Smooth muscle cell (in vitro differentiated cells): ENCODE measurements around the gene MVD. TPM values are rescaled to one million over a fixed set of nuclear protein-coding genes. Genes with fewer than 3 reads are reported as not detected.

Experiments used
- DNase-seq: peaks from one replicate; lab custom pipeline; 2025; ENCODE audit not compliant: unreplicated experiment; lab: John Stamatoyannopoulos, UW
- H2AFZ ChIP-seq: fragments of 200-600 bp; sonication (generic); 2 replicates; pipeline ENCODE4 v1.6.0; 2016; ENCODE audit warnings: antibody characterized with exemption, low read depth, mild to moderate bottlenecking
- H3F3A ChIP-seq: fragments of 200-600 bp; sonication (generic); 2 replicates; pipeline ENCODE4 v1.6.0; 2017; ENCODE audit warnings: antibody characterized with exemption, low read depth
- H3K27ac ChIP-seq: fragments of 200-600 bp; sonication (generic); 2 replicates; pipeline ENCODE4 v1.5.1; 2016; ENCODE audit warnings: low read depth, mild to moderate bottlenecking
- H3K27me3 ChIP-seq: fragments of 200-600 bp; sonication (generic); 2 replicates; pipeline ENCODE4 v1.6.1; 2016; ENCODE audit warnings: low read depth, mild to moderate bottlenecking
- H3K36me3 ChIP-seq: fragments of 200-600 bp; sonication (generic); 2 replicates; pipeline ENCODE4 v1.5.1; 2016; ENCODE audit warnings: low read depth
- H3K4me1 ChIP-seq: fragments of 200-600 bp; sonication (generic); 2 replicates; pipeline ENCODE4 v1.5.1; 2016; ENCODE audit warnings: low read depth
- H3K4me2 ChIP-seq: fragments of 200-600 bp; sonication (generic); 2 replicates; pipeline ENCODE4 v1.6.0; 2016; ENCODE audit warnings: mild to moderate bottlenecking
- H3K4me3 ChIP-seq: fragments of 200-600 bp; sonication (generic); 2 replicates; pipeline ENCODE4 v1.5.1; 2016; ENCODE audit warnings: mild to moderate bottlenecking
- H3K79me2 ChIP-seq: fragments of 200-600 bp; sonication (generic); 2 replicates; pipeline ENCODE4 v1.6.0; 2016; ENCODE audit warnings: low read depth, mild to moderate bottlenecking
- H3K9ac ChIP-seq: fragments of 200-600 bp; sonication (generic); 2 replicates; pipeline ENCODE4 v1.6.0; 2016; ENCODE audit warnings: low read depth
- H3K9me3 ChIP-seq: fragments of 200-600 bp; sonication (generic); replicated peaks from 2 replicates; pipeline ENCODE4 v1.5.1; 2016; ENCODE audit warnings: low read depth
- H4K20me1 ChIP-seq: fragments of 200-600 bp; sonication (generic); 2 replicates; pipeline ENCODE4 v1.6.0; 2016; ENCODE audit warnings: low read depth
- WGBS: methylation state at CpG from one replicate; pipeline ENCODE4 v1.1.7; 2016; ENCODE audit warnings: low lambda C conversion rate; 5-methylcytosine and 5-hydroxymethylcytosine counted together
- polyA plus RNA-seq: library from polyadenylated mRNA; unstranded; fragments of >200 nt; fragmentation: Nextera tagmentation; extraction: Ambion mirVana; gene quantifications from 2 replicates; pipeline ENCODE4 v1.2.1, GENCODE V29; 2016
- total RNA-seq: library from RNA; depleted of rRNA; stranded (reverse); fragments of >200 nt; gene quantifications from 2 replicates; pipeline ENCODE4 v1.2.3, GENCODE V29; 2014
- TF ChIP-seq, protein P1 (sequence below): fragments of 200-600 bp; sonication (generic); IDR thresholded peaks from 2 replicates; pipeline ENCODE4 v1.5.1; 2017; ENCODE audit warnings: borderline replicate concordance, mild to moderate bottlenecking, antibody characterized with exemption; ENCODE audit not compliant: insufficient read depth, poor library complexity, severe bottlenecking

The MVD gene
- total and polyA plus RNA-seq, 2 experiments from 2014 or later = 46.1 to 113 TPM

DNA sequence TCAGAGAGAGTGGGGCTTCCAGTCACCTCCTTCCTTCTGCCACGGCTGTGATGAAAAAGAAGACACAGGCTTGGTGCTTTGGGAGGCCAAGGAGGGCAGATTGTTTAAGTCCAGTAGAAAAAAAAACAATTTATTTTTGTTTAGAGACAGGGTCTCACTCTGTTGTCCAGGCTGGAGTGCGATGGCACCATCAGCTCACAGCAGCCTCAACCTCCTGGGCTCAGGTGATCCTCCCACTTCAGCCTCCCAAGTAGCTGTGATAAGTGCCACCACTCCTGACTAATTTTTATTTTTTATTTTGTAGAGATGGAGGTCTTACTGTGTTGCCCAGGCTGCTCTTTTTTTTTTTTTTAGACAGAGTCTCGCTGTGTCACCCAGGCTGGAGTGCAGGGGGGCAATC lies 2.7 kb upstream of the MVD start:
- Histone ChIP-seq H2AFZ (no peak overlapping the region), H3K9me3 (no peaks in the 10 kb centered on the region), H3K9ac (no peak overlapping the region), H4K20me1 (peaks cover 19% of the 10 kb centered on the region), H3K4me1 (peaks cover 5% of the 10 kb centered on the region), H3K27ac (no peak overlapping the region), H3K4me2 (no peak overlapping the region), H3K27me3 (no peaks in the 10 kb centered on the region), H3K36me3 (no peaks in the 10 kb centered on the region), H3F3A (no peaks in the 10 kb centered on the region), H3K4me3 (no peak overlapping the region), H3K79me2 (peaks cover 35% of the 10 kb centered on the region)
- TF ChIP-seq, protein P1, sequence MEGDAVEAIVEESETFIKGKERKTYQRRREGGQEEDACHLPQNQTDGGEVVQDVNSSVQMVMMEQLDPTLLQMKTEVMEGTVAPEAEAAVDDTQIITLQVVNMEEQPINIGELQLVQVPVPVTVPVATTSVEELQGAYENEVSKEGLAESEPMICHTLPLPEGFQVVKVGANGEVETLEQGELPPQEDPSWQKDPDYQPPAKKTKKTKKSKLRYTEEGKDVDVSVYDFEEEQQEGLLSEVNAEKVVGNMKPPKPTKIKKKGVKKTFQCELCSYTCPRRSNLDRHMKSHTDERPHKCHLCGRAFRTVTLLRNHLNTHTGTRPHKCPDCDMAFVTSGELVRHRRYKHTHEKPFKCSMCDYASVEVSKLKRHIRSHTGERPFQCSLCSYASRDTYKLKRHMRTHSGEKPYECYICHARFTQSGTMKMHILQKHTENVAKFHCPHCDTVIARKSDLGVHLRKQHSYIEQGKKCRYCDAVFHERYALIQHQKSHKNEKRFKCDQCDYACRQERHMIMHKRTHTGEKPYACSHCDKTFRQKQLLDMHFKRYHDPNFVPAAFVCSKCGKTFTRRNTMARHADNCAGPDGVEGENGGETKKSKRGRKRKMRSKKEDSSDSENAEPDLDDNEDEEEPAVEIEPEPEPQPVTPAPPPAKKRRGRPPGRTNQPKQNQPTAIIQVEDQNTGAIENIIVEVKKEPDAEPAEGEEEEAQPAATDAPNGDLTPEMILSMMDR = no peak
- no peak for DNase-seq
- WGBS = 100% methylated on average over 3 of the region's 3 CpGs

DNA sequence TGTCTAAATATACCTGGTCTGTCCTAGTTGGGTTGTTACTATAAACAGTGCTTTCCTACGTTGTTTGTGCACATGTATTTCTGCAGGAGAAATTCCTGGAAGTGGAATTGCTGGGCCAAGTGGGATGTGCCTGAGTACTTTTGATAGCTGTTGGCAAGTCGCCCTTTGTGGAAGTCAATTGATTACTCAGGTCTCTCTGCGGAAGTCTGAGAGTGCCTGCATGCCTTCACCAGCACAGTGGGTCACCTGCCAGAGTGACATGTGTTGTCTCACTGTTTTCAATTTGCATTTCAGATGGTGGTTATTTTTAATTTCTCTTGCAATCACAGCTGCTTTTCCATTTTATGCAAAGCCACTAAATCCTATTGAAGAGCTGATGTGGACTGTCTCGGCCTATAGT lies 2.3 kb upstream of the MVD start:
- peaks cover 5% of the 10 kb centered on the region for H3K4me1 ChIP-seq
- DNase-seq = no peak
- no peaks in the 10 kb centered on the region for H3F3A ChIP-seq
- peaks cover 22% of the 10 kb centered on the region for H4K20me1 ChIP-seq
- 97% methylated on average over 4 of the region's 4 CpGs for WGBS
- peaks cover 39% of the 10 kb centered on the region for H3K79me2 ChIP-seq
- H3K9me3 ChIP-seq = no peaks in the 10 kb centered on the region
- H3K9ac ChIP-seq = no peak overlapping the region
- no peaks in the 10 kb centered on the region for H3K36me3 ChIP-seq
- no peak overlapping the region for H3K4me3 ChIP-seq
- TF ChIP-seq, protein P1 = no peak
- H3K4me2 ChIP-seq = no peak overlapping the region
- H3K27ac ChIP-seq = no peak overlapping the region
- H3K27me3 ChIP-seq = no peaks in the 10 kb centered on the region
- H2AFZ ChIP-seq = no peak overlapping the region

DNA sequence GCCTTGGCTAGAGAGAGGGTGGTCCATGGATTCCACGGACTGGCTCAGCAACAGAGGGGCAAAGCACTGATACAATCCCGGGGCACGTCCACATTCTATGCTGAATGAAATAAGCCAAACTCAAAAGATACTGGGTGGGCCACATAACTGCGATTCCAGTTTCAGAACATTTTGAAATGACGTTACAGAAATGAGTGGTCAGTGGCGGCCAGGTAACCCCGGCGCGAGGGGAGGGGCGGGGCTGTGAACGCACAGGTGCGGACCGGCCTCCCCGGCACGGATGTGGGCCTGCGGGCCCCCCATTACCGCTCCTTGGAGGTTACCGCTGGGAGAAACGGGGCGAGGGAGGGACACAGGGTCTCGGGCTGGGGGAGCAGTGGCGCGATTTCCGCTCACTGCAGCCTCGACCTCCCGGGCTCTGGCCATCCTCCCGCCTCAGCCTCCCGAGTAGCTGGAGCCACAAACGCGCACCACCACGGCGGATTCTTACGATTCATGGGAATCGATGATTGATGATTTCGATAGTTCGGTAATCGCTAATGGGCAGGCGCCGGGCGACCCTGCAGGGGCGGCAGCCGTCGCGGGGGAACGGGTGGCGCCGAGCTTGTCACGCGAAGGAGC lies 559 bp downstream of the MVD start:
- Histone ChIP-seq H3K9me3 (no peaks in the 10 kb centered on the region), H3K4me2 (peak overlapping the region; percentile 100), H3K27ac (peak overlapping the region; percentile 85), H3K9ac (peak overlapping the region; percentile 95), H3K4me1 (peaks cover 5% of the 10 kb centered on the region), H2AFZ (peak overlapping the region; percentile 90), H3K79me2 (peaks cover 55% of the 10 kb centered on the region), H3K4me3 (peak overlapping the region; percentile 85), H3K36me3 (no peaks in the 10 kb centered on the region), H3F3A (no peaks in the 10 kb centered on the region), H4K20me1 (peaks cover 49% of the 10 kb centered on the region), H3K27me3 (no peaks in the 10 kb centered on the region)
- TF ChIP-seq, protein P1 = no peak
- 1% methylated on average over 42 of the region's 49 CpGs for WGBS
- DNase-seq = no peak

DNA sequence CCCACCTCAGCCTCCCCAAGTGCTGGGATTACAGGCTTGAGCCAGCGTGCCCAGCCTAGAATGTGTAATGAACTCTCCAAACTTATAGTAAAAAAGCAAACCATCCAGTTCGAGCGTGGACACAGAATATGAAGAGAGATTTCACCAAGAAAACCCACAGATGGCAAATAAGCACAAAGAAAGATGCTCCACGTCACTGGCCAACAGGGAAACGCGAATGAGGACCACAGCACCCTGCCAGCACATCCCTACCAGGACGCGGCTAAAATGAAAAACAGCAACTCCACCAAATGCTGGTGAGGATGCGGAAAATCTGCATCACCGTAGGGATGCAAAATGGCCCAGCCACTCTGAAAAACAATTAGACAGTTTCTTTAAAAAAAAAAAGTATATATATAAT lies 1.4 kb downstream of the MVD start:
- no peak overlapping the region for H3K27ac ChIP-seq
- 67% methylated on average over 10 of the region's 10 CpGs for WGBS
- no peaks in the 10 kb centered on the region for H3F3A ChIP-seq
- no peaks in the 10 kb centered on the region for H3K36me3 ChIP-seq
- H3K9ac ChIP-seq = no peak overlapping the region
- H3K27me3 ChIP-seq = no peaks in the 10 kb centered on the region
- peaks cover 55% of the 10 kb centered on the region for H3K79me2 ChIP-seq
- H3K4me1 ChIP-seq = peaks cover 5% of the 10 kb centered on the region
- peak overlapping the region; percentile 85 for H3K4me3 ChIP-seq
- TF ChIP-seq, protein P1 = no peak
- H3K9me3 ChIP-seq = no peaks in the 10 kb centered on the region
- no peak for DNase-seq
- no peak overlapping the region for H2AFZ ChIP-seq
- H4K20me1 ChIP-seq = peaks cover 58% of the 10 kb centered on the region
- peak overlapping the region; percentile 100 for H3K4me2 ChIP-seq
